Stimulated activated CD4-positive, alpha-beta T cell treated with anti-CD3 and anti-CD28 coated beads, Interleukin-12 subunit alpha, Interleukin-12 subunit beta, amount 100 ng/mL, for 4 hours (primary cell): ENCODE measurements around the gene SCAANT1.
A peak's percentile ranks its signal among the peaks of the same experiment; 100 is the strongest.

Experiments used
- DNase-seq: peaks from one replicate; pipeline ENCODE4 v3.0.0-alpha.2; 2020

The SCAANT1 gene

GRCh38 chr3:63911873-63912767 is at the start of gene SCAANT1:
TSS of gene SCAANT1 (minus strand) at chr3:63912383.
- peak; percentile 79 for DNase-seq

- DNase-seq, result no peak
Observed at GRCh38 chr3:63961891-63962290, 49.7 kb upstream of the SCAANT1 start.

GRCh38 chr3:63960048-63960711 is 48.0 kb upstream of the SCAANT1 start:
- DNase-seq, result no peak

- no peak for DNase-seq
Observed at GRCh38 chr3:63959146-63959545, 47.0 kb upstream of the SCAANT1 start.

GRCh38 chr3:63955830-63956545 is 43.8 kb upstream of the SCAANT1 start:
- no peak for DNase-seq

- DNase-seq, result no peak
Observed at GRCh38 chr3:63955036-63955650, 43.0 kb upstream of the SCAANT1 start.

- no peak for DNase-seq
Observed at GRCh38 chr3:63954182-63954581, 42.0 kb upstream of the SCAANT1 start.

GRCh38 chr3:63952248-63952594 is 40.0 kb upstream of the SCAANT1 start:
- DNase-seq, result no peak

- DNase-seq, result no peak
Observed at GRCh38 chr3:63951492-63952247, 39.5 kb upstream of the SCAANT1 start.

- DNase-seq, result no peak
Observed at GRCh38 chr3:63950698-63951097, 38.5 kb upstream of the SCAANT1 start.

GRCh38 chr3:63949005-63949404 is 36.8 kb upstream of the SCAANT1 start:
- no peak for DNase-seq

- DNase-seq, result no peak
Observed at GRCh38 chr3:63947594-63947993, 35.4 kb upstream of the SCAANT1 start.

GRCh38 chr3:63946753-63947152 is 34.6 kb upstream of the SCAANT1 start:
- no peak for DNase-seq

GRCh38 chr3:63945558-63946096 is 33.4 kb upstream of the SCAANT1 start:
- DNase-seq, result no peak

GRCh38 chr3:63943678-63944077 is 31.5 kb upstream of the SCAANT1 start:
- no peak for DNase-seq

GRCh38 chr3:63942528-63942927 is 30.3 kb upstream of the SCAANT1 start:
- no peak for DNase-seq

- no peak for DNase-seq
Observed at GRCh38 chr3:63940389-63940757, 28.2 kb upstream of the SCAANT1 start.

GRCh38 chr3:63937661-63938651 is 25.8 kb upstream of the SCAANT1 start:
- no peak for DNase-seq

- DNase-seq, result no peak
Observed at GRCh38 chr3:63936925-63937324, 24.7 kb upstream of the SCAANT1 start.

GRCh38 chr3:63934041-63934866 is 22.1 kb upstream of the SCAANT1 start:
- no peak for DNase-seq
